SJSA1 (cell line): Measurements from ENCODE around the gene PTPN11. TPM values are rescaled to one million over a fixed set of nuclear protein-coding genes. Genes with fewer than 3 reads are reported as not detected.
"Not testable (repeated sequence)": the region's sequence is repeated elsewhere in the genome, so short reads cannot be mapped to it uniquely, and the experiment has no call there.

Experiments used
- DNase-seq, 2 experiments: peaks; one replicate each; pipeline ENCODE4 v3.0.0-alpha.2; 2015 to 2020; ENCODE audit warnings: low spot score in 2 of 2, low read depth in 1 of 2
- H3K27ac ChIP-seq: fragments of 250-450 bp; sonication (Bioruptor Pico); 2 replicates; pipeline ENCODE4 v1.5.1; 2020; ENCODE audit warnings: mild to moderate bottlenecking, moderate library complexity
- H3K27me3 ChIP-seq: fragments of 250-450 bp; sonication (Bioruptor Pico); replicated peaks from 2 replicates; pipeline ENCODE4 v1.5.1; 2020; ENCODE audit warnings: mild to moderate bottlenecking, moderate library complexity
- H3K36me3 ChIP-seq: fragments of 250-450 bp; sonication (Bioruptor Pico); 2 replicates; pipeline ENCODE4 v1.5.1; 2020; ENCODE audit warnings: mild to moderate bottlenecking
- H3K4me1 ChIP-seq: fragments of 250-450 bp; sonication (Bioruptor Pico); replicated peaks from 2 replicates; pipeline ENCODE4 v1.6.1; 2021; ENCODE audit warnings: mild to moderate bottlenecking
- H3K4me3 ChIP-seq: fragments of 250-450 bp; sonication (Bioruptor Pico); 2 replicates; pipeline ENCODE4 v1.5.1; 2020; ENCODE audit warnings: mild to moderate bottlenecking
- H3K9me3 ChIP-seq: fragments of 250-450 bp; sonication (Bioruptor Pico); replicated peaks from 2 replicates; pipeline ENCODE4 v1.5.1; 2020; ENCODE audit warnings: mild to moderate bottlenecking
- total RNA-seq: library from RNA; depleted of rRNA; stranded (reverse); fragments of >200 nt; shearing (Covaris generic); gene quantifications from 2 replicates; pipeline ENCODE4 v1.2.3, GENCODE V29; 2014

The PTPN11 gene
- total RNA-seq, 1 experiment from 2014 or later = 88.8 TPM

DNA sequence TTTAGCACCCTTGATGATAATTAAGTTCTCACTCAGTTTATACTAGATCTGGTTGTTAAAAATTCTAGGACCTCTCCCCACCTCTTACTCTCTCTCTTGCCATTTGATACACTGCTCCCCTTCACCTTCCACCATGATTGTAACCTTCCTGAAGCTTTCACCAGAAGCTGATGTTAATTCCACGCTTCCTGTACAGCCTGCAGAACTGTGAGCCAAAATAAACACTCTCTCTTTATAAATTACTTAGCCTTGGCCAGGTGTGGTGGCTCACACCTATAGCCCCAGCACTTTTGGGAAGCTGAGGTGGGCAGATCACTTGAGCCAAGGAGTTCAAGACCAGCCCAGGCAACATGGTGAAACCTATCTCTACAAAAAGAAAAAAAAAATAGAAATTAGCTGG is 25.4 kb upstream of the PTPN11 start:
- Histone ChIP-seq H3K4me1 (no peaks in the 10 kb centered on the region), H3K27ac (no peak overlapping the region), H3K9me3 (no peaks in the 10 kb centered on the region), H3K36me3 (no peaks in the 10 kb centered on the region), H3K27me3 (no peaks in the 10 kb centered on the region), H3K4me3 (no peak overlapping the region)
- DNase-seq = no peak

- H3K4me3 ChIP-seq = no peak overlapping the region
- H3K27me3 ChIP-seq = no peaks in the 10 kb centered on the region
- peaks cover 22% of the 10 kb centered on the region for H3K36me3 ChIP-seq
- no peak for DNase-seq
- no peaks in the 10 kb centered on the region for H3K4me1 ChIP-seq
- no peaks in the 10 kb centered on the region for H3K9me3 ChIP-seq
- no peak overlapping the region for H3K27ac ChIP-seq
Measured at GRCh38 chr12:112401054-112401453, 17.7 kb upstream of the PTPN11 start.

GRCh38 chr12:112401903-112402498 is 16.7 kb upstream of the PTPN11 start:
- H3K36me3 ChIP-seq = peaks cover 32% of the 10 kb centered on the region
- no peak overlapping the region for H3K27ac ChIP-seq
- no peak overlapping the region for H3K4me3 ChIP-seq
- no peaks in the 10 kb centered on the region for H3K4me1 ChIP-seq
- no peaks in the 10 kb centered on the region for H3K27me3 ChIP-seq
- H3K9me3 ChIP-seq = no peaks in the 10 kb centered on the region
- DNase-seq = no peak

DNA sequence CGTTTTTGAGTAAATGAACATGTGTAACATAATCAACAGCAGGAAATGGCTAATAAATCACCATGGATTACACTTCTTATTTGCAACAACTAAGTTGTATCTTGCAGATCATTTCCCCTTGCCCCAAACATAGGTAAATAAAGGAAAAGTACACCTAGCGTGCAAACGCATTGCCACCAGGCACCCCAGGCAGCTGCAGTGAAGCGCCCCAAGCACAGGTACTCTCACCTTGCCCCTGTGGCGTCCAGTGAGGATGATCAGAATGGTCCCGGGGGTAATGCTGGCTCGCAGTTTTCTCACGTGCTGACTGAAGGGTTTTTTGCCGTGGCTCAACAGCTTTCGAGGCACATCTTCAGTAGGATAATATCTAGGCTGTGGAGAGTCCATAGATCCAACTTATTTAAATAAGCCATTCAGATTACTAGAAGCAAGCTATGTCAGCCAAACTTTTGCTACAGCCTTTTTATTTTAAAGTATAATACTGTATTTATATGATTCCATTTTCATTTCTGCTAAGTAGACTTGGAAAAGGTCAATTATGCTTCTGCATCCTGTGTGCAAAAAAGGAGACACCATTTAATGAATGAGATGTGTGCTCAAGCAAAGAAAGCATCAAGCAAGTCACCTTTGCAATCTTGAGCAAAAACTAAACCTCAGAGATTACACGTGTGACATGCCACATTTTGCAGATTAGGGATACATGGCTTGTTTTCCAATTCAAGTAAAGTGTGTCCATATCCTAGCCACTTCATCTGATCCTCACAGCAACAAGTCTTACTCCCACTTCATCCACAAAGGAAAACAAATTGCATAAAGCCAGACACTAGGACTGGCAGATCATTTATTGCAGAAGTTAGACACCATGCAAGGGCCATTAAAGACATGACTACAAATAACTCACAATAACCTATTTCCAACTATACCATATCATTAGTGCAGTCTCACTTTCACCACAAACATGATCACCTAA is 11.9 kb upstream of the PTPN11 start:
- H3K36me3 ChIP-seq = peaks cover 50% of the 10 kb centered on the region
- DNase-seq = no peak
- no peak overlapping the region for H3K27ac ChIP-seq
- H3K4me1 ChIP-seq = peaks cover 7% of the 10 kb centered on the region
- no peaks in the 10 kb centered on the region for H3K9me3 ChIP-seq
- H3K4me3 ChIP-seq = no peak overlapping the region
- H3K27me3 ChIP-seq = no peaks in the 10 kb centered on the region

DNA sequence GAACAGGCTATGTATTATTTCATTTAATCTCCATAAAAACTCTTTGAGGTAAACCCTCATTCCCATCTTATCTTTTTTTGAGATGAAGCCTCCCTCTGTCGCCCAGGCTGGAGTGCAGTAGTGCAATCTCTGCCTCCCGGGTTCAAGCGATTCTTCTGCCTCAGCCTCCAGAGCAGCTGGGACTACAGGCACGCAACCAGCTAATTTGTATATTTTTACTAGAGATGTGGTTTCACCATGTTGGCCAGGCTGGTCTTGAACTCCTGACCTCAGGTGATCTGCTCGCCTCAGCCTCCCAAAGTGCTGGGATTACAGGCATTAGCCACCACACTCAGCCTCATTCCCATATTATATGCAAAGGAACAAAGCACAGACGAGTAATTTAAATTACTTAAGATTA is 11.1 kb upstream of the PTPN11 start:
- not testable (repeated sequence) for DNase-seq, H3K27ac ChIP-seq, H3K9me3 ChIP-seq, H3K27me3 ChIP-seq, H3K4me3 ChIP-seq, H3K4me1 ChIP-seq
- peaks cover 50% of the 10 kb centered on the region for H3K36me3 ChIP-seq

DNA sequence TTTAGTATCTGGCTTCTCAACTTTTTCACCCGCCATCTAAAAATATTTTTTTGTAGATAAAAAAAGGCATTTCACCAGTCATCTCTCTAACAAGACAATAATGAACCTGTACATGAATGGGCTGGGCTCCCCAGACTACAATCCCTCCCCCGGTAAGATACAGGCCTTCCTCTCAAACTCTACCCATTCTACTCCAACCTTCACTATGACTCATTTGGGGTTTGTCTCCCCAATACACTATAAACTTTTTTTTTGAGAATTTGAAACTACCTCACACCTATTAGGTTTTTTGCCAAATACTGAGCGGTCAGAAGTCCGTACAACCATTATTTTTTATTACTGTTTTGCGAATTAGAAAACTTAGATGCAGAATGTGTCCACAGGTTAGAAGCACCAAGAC is 10.1 kb upstream of the PTPN11 start:
- H3K9me3 ChIP-seq = no peaks in the 10 kb centered on the region
- peaks cover 7% of the 10 kb centered on the region for H3K4me1 ChIP-seq
- H3K4me3 ChIP-seq = peak overlapping the region; percentile 64
- peak overlapping the region; percentile 78 for H3K27ac ChIP-seq
- no peak for DNase-seq
- no peaks in the 10 kb centered on the region for H3K27me3 ChIP-seq
- H3K36me3 ChIP-seq = peaks cover 50% of the 10 kb centered on the region

DNA sequence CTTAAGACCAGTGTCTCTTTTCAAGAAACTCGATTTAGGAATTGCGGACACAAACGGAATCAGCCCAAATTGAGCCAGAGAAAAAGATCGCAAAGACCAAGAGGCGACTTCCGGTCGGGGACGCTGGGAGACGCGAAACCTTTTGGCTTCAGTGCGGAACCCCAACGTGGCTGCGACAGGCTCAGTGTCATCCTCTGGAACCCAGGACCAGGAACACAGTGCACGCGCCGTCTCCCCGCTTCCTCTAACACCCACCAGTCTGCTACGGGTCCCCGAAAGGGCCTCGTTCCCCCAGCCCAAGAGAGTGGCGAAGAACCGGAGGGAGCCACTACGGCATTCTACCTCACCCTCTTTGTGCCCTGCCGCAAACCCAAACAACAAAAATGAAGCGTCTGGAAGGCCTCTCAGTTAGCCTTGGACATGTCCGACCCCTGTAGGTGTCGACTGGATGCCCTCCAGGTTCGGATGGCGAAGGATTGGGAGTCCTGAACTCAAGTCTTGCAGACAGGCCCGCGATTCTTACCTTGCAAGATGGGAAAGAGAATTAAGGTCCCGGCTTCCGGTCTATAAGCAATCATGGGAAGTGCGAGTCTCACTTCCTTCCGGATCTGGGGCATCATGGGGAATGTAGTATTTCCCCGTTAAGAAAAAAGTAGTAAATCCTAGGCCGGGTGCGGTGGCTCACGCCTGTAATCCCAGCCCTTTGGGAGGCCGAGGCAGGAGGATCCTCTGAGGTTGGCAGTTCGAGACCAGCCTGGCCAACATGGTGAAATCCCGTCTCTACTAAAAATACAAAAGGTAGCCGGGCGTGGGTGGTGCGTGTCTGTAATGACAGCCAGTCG is 9.5 kb upstream of the PTPN11 start, which contains the start of gene RPL6:
TSS of gene RPL6 (minus strand) at position 542 of the 842 bp plus-strand sequence. CDS start 949 bp downstream, outside the sequence.
- peak; percentile 85 to 88 for DNase-seq
- H3K36me3 ChIP-seq = peaks cover 46% of the 10 kb centered on the region
- H3K4me1 ChIP-seq = peaks cover 7% of the 10 kb centered on the region
- no peaks in the 10 kb centered on the region for H3K9me3 ChIP-seq
- H3K27ac ChIP-seq = peak within 1 kb of the TSS; percentile 78
- H3K27me3 ChIP-seq = no peaks in the 10 kb centered on the region
- H3K4me3 ChIP-seq = peak within 1 kb of the TSS; percentile 64

- peaks cover 7% of the 10 kb centered on the region for H3K4me1 ChIP-seq
- H3K27ac ChIP-seq = no peak overlapping the region
- no peak for DNase-seq
- peaks cover 40% of the 10 kb centered on the region for H3K36me3 ChIP-seq
- no peaks in the 10 kb centered on the region for H3K27me3 ChIP-seq
- H3K4me3 ChIP-seq = peak overlapping the region; percentile 64
- H3K9me3 ChIP-seq = no peaks in the 10 kb centered on the region
Measured at GRCh38 chr12:112409906-112410244, 8.9 kb upstream of the PTPN11 start.

DNA sequence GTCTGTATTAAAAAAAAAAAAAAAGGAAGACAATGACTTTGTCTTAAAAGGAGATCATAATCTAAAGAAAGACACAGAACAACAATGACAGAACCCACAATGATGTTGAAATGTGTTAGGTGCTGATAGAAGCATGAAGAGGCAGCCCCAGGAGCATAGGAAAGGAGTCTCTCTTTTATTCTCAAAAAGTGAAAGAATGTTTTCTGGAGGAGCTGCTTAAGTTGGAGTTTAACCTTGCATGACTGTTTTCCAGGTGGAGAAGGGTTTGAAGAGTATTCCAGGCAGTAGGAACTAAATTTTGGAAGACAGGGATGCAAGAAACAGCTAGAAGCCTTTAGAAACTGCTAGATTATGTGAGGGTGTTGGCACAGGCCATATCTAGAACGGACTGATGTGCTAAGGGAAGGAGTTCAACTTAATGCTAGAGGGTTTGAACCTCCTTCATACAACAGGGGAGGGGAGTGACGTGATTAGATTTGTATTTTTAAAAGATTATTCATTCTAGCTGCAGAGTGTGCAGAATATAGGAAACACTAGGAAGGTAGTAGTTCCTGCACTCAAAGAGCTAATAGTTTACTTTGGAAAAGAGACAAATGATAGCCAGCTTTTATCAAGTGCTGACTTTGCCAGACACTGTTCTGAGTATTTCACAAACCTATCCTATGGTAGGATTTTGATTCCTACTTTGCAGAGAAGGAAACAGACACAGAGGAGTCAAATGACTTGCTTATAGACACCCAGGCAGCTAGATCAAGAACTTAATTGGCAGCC is 4.7 kb upstream of the PTPN11 start:
- no peaks in the 10 kb centered on the region for H3K27me3 ChIP-seq
- no peak overlapping the region for H3K4me3 ChIP-seq
- H3K9me3 ChIP-seq = no peaks in the 10 kb centered on the region
- no peak overlapping the region for H3K27ac ChIP-seq
- H3K36me3 ChIP-seq = peaks cover 6% of the 10 kb centered on the region
- DNase-seq = no peak
- peaks cover 5% of the 10 kb centered on the region; the same call in 1 of the 2 replicates for H3K4me1 ChIP-seq

- Histone ChIP-seq H3K4me1 (peaks cover 11% of the 10 kb centered on the region), H3K36me3 (peaks cover 15% of the 10 kb centered on the region)
- not testable (repeated sequence) for H3K27me3 ChIP-seq, H3K27ac ChIP-seq, H3K4me3 ChIP-seq, H3K9me3 ChIP-seq, DNase-seq
Measured at GRCh38 chr12:112415457-112415856, 3.3 kb upstream of the PTPN11 start.

GRCh38 chr12:112418273-112418607 is 507 bp upstream of the PTPN11 start:
- Histone ChIP-seq H3K36me3 (peaks cover 26% of the 10 kb centered on the region), H3K27ac (peak overlapping the region; percentile 93), H3K27me3 (no peaks in the 10 kb centered on the region), H3K4me3 (peak overlapping the region; percentile 94), H3K9me3 (no peaks in the 10 kb centered on the region), H3K4me1 (peaks cover 25% of the 10 kb centered on the region)
- no peak for DNase-seq

DNA sequence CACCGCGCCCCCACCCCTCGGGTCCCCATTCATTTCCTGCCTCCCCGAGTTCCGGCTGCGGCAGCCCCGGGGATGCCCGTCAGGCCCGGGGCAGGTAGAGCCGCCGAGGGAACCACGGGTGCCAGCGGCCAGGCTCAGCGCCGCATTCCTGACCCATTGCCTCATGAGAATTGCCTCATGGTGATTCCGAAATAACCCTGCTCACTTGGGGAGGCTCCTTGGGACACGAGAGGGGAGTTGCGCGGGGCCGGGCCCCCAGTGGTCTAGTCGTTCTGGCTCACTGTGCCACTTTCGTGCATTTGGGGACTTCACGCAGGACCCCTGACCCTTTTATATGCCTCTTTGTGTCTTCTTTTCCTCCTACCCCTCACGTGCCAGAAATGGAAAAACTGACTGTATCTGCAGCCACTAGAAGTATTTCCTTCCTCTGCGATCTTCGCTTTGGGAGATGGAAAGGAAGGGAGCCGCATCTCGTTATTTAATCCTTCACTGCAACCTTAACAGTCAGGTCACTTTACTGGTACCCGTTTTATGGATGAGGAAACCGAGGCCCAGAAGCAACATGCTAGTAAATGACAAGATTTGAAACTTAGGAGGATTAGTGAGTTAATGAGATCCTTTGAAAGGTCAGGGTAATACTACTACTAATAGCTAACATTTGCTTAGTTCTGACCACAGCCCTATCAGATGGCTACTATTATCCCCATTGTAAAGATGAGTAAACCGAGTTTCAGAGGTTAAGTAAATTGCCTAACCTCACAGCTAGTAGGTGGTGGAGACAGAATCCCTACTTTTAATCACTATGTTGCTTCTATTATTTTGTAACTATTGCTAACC is 768 bp downstream of the PTPN11 start:
- Histone ChIP-seq H3K27ac (peak overlapping the region; percentile 93), H3K9me3 (no peaks in the 10 kb centered on the region), H3K27me3 (no peaks in the 10 kb centered on the region), H3K4me3 (peak overlapping the region; percentile 94), H3K4me1 (peaks cover 25% of the 10 kb centered on the region), H3K36me3 (peaks cover 26% of the 10 kb centered on the region)
- peak; percentile 69 to 77 for DNase-seq
